HL-60 (cell line): Measurements from ENCODE around the gene TTLL11.

Experiments
- DNase-seq, 2 experiments: peaks; one replicate each; pipeline ENCODE4 v3.0.0-alpha.2; 2010 to 2020; ENCODE audit warnings: low read depth in 1 of 2, low spot score in 1 of 2
- H3K27ac ChIP-seq: fragments of 250-450 bp; sonication (Bioruptor Pico); replicated peaks from 2 replicates; pipeline ENCODE4 v1.5.1; 2020; ENCODE audit warnings: mild to moderate bottlenecking, moderate library complexity
- H3K27me3 ChIP-seq: fragments of 250-450 bp; sonication (Bioruptor Pico); 2 replicates; pipeline ENCODE4 v1.5.1; 2021; ENCODE audit warnings: mild to moderate bottlenecking, moderate library complexity; ENCODE audit not compliant: insufficient read depth, poor library complexity, severe bottlenecking
- H3K4me3 ChIP-seq: replicated peaks from 2 replicates; pipeline ENCODE4 v1.5.1; 2011; ENCODE audit warnings: mild to moderate bottlenecking, control low read depth, low read length; ENCODE audit not compliant: insufficient read depth
- GABPA ChIP-seq: IDR thresholded peaks from 2 replicates; pipeline ENCODE4 v1.6.1; 2012; ENCODE audit warnings: low read depth
- POLR2AphosphoS5 ChIP-seq: IDR thresholded peaks from 2 replicates; pipeline ENCODE4 v1.6.1; 2012; ENCODE audit warnings: low read depth
- SPI1 ChIP-seq: IDR thresholded peaks from 2 replicates; pipeline ENCODE4 v1.6.1; 2012; ENCODE audit warnings: low read depth, mild to moderate bottlenecking, borderline replicate concordance
- TF ChIP-seq, protein P1 (sequence below): IDR thresholded peaks from 2 replicates; pipeline ENCODE4 v1.6.1; 2012; ENCODE audit warnings: low read depth; ENCODE audit not compliant: insufficient replicate concordance
- TF ChIP-seq, protein P2 (sequence below): IDR thresholded peaks from one replicate; pipeline ENCODE4 v1.5.1; 2011; ENCODE audit warnings: low read length, control low read depth, inconsistent platforms; ENCODE audit not compliant: insufficient read depth

The TTLL11 gene

DNA sequence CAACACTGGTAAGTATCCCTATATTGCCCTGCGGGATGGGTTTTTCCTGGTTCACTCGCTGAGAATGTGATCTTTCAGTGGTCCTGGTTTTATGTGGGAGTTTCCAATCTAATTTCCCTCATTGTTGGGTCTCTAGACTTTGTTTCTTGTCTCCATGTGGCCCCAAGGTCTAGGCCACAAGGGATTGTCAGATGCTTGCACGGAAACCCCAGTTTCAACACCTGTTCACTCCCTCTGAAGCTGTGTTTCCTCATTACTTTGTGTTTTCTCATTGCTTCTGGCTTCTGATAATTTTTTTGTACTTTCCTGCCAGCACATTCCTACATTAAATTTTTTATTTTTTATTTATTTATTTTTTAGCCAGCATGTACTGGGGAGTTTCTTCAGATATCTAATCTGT is 191.5 kb downstream of the TTLL11 start:
- DNase-seq = no peak
- TF ChIP-seq, protein P1, sequence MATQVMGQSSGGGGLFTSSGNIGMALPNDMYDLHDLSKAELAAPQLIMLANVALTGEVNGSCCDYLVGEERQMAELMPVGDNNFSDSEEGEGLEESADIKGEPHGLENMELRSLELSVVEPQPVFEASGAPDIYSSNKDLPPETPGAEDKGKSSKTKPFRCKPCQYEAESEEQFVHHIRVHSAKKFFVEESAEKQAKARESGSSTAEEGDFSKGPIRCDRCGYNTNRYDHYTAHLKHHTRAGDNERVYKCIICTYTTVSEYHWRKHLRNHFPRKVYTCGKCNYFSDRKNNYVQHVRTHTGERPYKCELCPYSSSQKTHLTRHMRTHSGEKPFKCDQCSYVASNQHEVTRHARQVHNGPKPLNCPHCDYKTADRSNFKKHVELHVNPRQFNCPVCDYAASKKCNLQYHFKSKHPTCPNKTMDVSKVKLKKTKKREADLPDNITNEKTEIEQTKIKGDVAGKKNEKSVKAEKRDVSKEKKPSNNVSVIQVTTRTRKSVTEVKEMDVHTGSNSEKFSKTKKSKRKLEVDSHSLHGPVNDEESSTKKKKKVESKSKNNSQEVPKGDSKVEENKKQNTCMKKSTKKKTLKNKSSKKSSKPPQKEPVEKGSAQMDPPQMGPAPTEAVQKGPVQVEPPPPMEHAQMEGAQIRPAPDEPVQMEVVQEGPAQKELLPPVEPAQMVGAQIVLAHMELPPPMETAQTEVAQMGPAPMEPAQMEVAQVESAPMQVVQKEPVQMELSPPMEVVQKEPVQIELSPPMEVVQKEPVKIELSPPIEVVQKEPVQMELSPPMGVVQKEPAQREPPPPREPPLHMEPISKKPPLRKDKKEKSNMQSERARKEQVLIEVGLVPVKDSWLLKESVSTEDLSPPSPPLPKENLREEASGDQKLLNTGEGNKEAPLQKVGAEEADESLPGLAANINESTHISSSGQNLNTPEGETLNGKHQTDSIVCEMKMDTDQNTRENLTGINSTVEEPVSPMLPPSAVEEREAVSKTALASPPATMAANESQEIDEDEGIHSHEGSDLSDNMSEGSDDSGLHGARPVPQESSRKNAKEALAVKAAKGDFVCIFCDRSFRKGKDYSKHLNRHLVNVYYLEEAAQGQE = no peak
- TF ChIP-seq GABPA (no peak), POLR2AphosphoS5 (no peak), SPI1 (no peak)
- TF ChIP-seq, protein P2, sequence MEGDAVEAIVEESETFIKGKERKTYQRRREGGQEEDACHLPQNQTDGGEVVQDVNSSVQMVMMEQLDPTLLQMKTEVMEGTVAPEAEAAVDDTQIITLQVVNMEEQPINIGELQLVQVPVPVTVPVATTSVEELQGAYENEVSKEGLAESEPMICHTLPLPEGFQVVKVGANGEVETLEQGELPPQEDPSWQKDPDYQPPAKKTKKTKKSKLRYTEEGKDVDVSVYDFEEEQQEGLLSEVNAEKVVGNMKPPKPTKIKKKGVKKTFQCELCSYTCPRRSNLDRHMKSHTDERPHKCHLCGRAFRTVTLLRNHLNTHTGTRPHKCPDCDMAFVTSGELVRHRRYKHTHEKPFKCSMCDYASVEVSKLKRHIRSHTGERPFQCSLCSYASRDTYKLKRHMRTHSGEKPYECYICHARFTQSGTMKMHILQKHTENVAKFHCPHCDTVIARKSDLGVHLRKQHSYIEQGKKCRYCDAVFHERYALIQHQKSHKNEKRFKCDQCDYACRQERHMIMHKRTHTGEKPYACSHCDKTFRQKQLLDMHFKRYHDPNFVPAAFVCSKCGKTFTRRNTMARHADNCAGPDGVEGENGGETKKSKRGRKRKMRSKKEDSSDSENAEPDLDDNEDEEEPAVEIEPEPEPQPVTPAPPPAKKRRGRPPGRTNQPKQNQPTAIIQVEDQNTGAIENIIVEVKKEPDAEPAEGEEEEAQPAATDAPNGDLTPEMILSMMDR = no peak
- no peak overlapping the region for H3K4me3 ChIP-seq
- H3K27me3 ChIP-seq = no peaks in the 10 kb centered on the region
- H3K27ac ChIP-seq = no peak overlapping the region

DNA sequence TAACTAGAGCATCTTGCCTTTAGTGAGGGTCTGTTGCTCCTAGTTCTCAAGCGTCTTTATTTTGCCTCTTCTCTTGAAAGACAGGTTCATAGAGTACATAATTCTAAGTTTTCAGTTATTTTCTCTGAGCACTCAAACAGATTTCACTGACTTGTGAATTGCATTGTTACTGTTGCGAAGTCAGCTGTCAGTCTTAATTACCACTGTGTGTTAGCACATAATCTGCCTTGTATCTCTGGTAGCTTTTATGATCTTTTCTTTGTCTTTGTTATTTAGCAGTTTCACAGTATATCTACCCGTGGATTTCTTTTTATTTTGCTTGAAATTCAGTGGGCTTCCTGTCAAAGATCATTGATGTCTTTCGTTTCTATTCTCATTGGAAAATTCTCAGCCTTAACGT is 192.9 kb downstream of the TTLL11 start:
- Histone ChIP-seq H3K4me3 (no peak overlapping the region), H3K27me3 (no peaks in the 10 kb centered on the region), H3K27ac (no peak overlapping the region)
- no peak for TF ChIP-seq POLR2AphosphoS5
- TF ChIP-seq GABPA = no peak
- TF ChIP-seq, protein P1 = no peak
- TF ChIP-seq, protein P2 = no peak
- TF ChIP-seq SPI1 = no peak
- DNase-seq = no peak

DNA sequence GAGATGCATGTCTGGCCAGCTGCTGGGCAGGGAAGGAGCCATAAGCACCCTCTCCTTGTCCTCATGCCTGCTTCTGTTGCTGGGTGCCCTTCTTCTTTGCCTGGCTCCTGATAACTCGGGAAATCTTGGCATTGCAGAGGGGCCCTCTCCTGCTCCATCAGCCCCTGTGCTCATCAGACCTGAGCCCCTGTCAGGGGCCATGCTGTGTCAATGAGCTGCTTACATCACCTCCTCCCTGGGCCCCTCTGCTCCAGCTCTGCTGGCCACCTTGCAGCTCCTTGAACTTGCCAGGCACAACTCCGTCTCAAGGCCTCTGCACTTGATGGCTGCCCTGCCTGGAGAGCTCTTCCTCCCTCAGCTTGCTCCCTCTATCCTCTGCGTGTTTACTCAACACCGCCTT is 194.3 kb downstream of the TTLL11 start:
- TF ChIP-seq, protein P2 = no peak
- TF ChIP-seq SPI1 (no peak), POLR2AphosphoS5 (no peak), GABPA (no peak)
- TF ChIP-seq, protein P1 = no peak

More for the DNA sequence above, 194.3 kb downstream of the TTLL11 start:
- no peaks in the 10 kb centered on the region for H3K27me3 ChIP-seq
- no peak for DNase-seq
- H3K4me3 ChIP-seq = no peak overlapping the region
- H3K27ac ChIP-seq = no peak overlapping the region
